H9 (cell line): ENCODE data around the gene ACSM3. TPM values are rescaled to one million over a fixed set of nuclear protein-coding genes. Genes with fewer than 3 reads are reported as not detected.

Experiments
- DNase-seq: peaks from one replicate; pipeline ENCODE4 v3.0.0-alpha.2; 2017
- H2AFZ ChIP-seq: one replicate; pipeline ENCODE4 v1.6.1; 2013; ENCODE audit warnings: mild to moderate bottlenecking, low read length, control low read depth, moderate library complexity
- H2AK5ac ChIP-seq: 2 replicates; pipeline ENCODE4 v1.6.1; 2013; ENCODE audit warnings: low read length, control low read depth, mixed read lengths; ENCODE audit not compliant: insufficient read length
- H2BK120ac ChIP-seq: one replicate; pipeline ENCODE4 v1.6.1; 2013; ENCODE audit warnings: low read depth, mild to moderate bottlenecking, low read length, control low read depth, inconsistent platforms; ENCODE audit not compliant: poor library complexity, severe bottlenecking
- H2BK12ac ChIP-seq: 2 replicates; pipeline ENCODE4 v1.6.1; 2013; ENCODE audit warnings: low read length, control low read depth, mixed read lengths, low read depth; ENCODE audit not compliant: insufficient read length
- H2BK15ac ChIP-seq: 2 replicates; pipeline ENCODE4 v1.6.1; 2013; ENCODE audit warnings: low read depth, low read length, control low read depth
- H2BK20ac ChIP-seq: one replicate; pipeline ENCODE4 v1.6.1; 2013; ENCODE audit warnings: low read depth, mild to moderate bottlenecking, low read length, control low read depth, inconsistent platforms; ENCODE audit not compliant: poor library complexity, severe bottlenecking
- H2BK5ac ChIP-seq: 2 replicates; pipeline ENCODE4 v1.6.1; 2013; ENCODE audit warnings: low read length, control low read depth, mixed read lengths; ENCODE audit not compliant: insufficient read length
- H3K14ac ChIP-seq: 2 replicates; pipeline ENCODE4 v1.6.1; 2013; ENCODE audit warnings: low read length, control low read depth; ENCODE audit not compliant: insufficient read depth
- H3K18ac ChIP-seq: 2 replicates; pipeline ENCODE4 v1.6.1; 2013; ENCODE audit warnings: low read depth, mild to moderate bottlenecking, mixed read lengths, low read length, control low read depth; ENCODE audit not compliant: insufficient read length
- H3K23ac ChIP-seq: 2 replicates; pipeline ENCODE4 v1.6.1; 2013; ENCODE audit warnings: low read length, control low read depth, mixed read lengths, low read depth; ENCODE audit not compliant: insufficient read length
- H3K23me2 ChIP-seq: 2 replicates; pipeline ENCODE4 v1.6.1; 2013; ENCODE audit warnings: low read depth, mild to moderate bottlenecking, mixed read lengths, low read length, control low read depth; ENCODE audit not compliant: insufficient read length, poor library complexity, severe bottlenecking
- H3K27ac ChIP-seq: 2 replicates; pipeline ENCODE4 v1.5.1; 2013; ENCODE audit warnings: low read length, control low read depth, mixed read lengths, low read depth; ENCODE audit not compliant: insufficient read length
- H3K27me3 ChIP-seq: 2 replicates; pipeline ENCODE4 v1.6.1; 2013; ENCODE audit warnings: low read length, control low read depth, inconsistent platforms; ENCODE audit not compliant: insufficient read depth
- H3K4ac ChIP-seq: 2 replicates; pipeline ENCODE4 v1.6.1; 2013; ENCODE audit warnings: low read depth, mild to moderate bottlenecking, control low read depth, inconsistent platforms, low read length, moderate library complexity
- H3K4me1 ChIP-seq: 2 replicates; pipeline ENCODE4 v1.6.1; 2013; ENCODE audit warnings: low read length, control low read depth, inconsistent platforms; ENCODE audit not compliant: insufficient read depth
- H3K4me2 ChIP-seq: 2 replicates; pipeline ENCODE4 v1.6.1; 2013; ENCODE audit warnings: low read length, control low read depth, mixed read lengths; ENCODE audit not compliant: insufficient read length, insufficient read depth
- H3K56ac ChIP-seq: 2 replicates; pipeline ENCODE4 v1.6.1; 2013; ENCODE audit warnings: low read depth, mild to moderate bottlenecking, mixed read lengths, low read length, control low read depth; ENCODE audit not compliant: insufficient read length
- H3K79me1 ChIP-seq: 2 replicates; pipeline ENCODE4 v1.6.1; 2013; ENCODE audit warnings: low read depth, mild to moderate bottlenecking, moderate library complexity, low read length, control low read depth, inconsistent platforms; ENCODE audit not compliant: insufficient read depth, poor library complexity, severe bottlenecking
- H3K79me2 ChIP-seq: 2 replicates; pipeline ENCODE4 v1.6.1; 2013; ENCODE audit warnings: low read length, control low read depth, inconsistent platforms; ENCODE audit not compliant: insufficient read depth
- H3K9ac ChIP-seq: 2 replicates; pipeline ENCODE4 v1.6.1; 2013; ENCODE audit warnings: low read length, control low read depth, mixed read lengths; ENCODE audit not compliant: insufficient read length; ENCODE audit errors: extremely low read depth
- H3K9me3 ChIP-seq: one replicate; pipeline ENCODE4 v1.6.1; 2013; ENCODE audit warnings: low read depth, low read length, inconsistent platforms; ENCODE audit not compliant: control insufficient read depth
- H3T11ph ChIP-seq: one replicate; pipeline ENCODE4 v1.6.1; 2013; ENCODE audit warnings: mild to moderate bottlenecking, low read length, control low read depth, inconsistent platforms
- H4K20me1 ChIP-seq: one replicate; pipeline ENCODE4 v1.6.1; 2013; ENCODE audit not compliant: control insufficient read depth, insufficient read length, insufficient read depth
- H4K5ac ChIP-seq: 2 replicates; pipeline ENCODE4 v1.6.1; 2013; ENCODE audit warnings: low read depth, mild to moderate bottlenecking, mixed read lengths, low read length, control low read depth; ENCODE audit not compliant: insufficient read length
- H4K8ac ChIP-seq: replicated peaks from 2 replicates; pipeline ENCODE4 v1.6.1; 2013; ENCODE audit warnings: low read length, control low read depth, mixed read lengths, low read depth; ENCODE audit not compliant: insufficient read length
- H4K91ac ChIP-seq: 2 replicates; pipeline ENCODE4 v1.6.1; 2013; ENCODE audit warnings: low read depth, mild to moderate bottlenecking, moderate library complexity, mixed read lengths, low read length, control low read depth; ENCODE audit not compliant: insufficient read length
- H3K27ac Mint-ChIP-seq, 3 experiments: 2 replicates in 2 of 3; 3 replicates in 1 of 3; pipeline ENCODE4 v1.8.0; 2020 to 2021; ENCODE audit warnings: mixed read lengths in 3 of 3, mild to moderate bottlenecking in 1 of 3, moderate library complexity in 1 of 3
- H3K27me3 Mint-ChIP-seq: 2 replicates; pipeline ENCODE4 v1.8.0; 2021; ENCODE audit warnings: low read depth, mild to moderate bottlenecking, moderate library complexity, mixed read lengths
- H3K36me3 Mint-ChIP-seq, 3 experiments: 2 replicates in 2 of 3; 3 replicates in 1 of 3; pipeline ENCODE4 v1.8.0; 2020 to 2021; ENCODE audit warnings: low read depth in 3 of 3, mixed read lengths in 3 of 3; ENCODE audit not compliant: insufficient read depth in 1 of 3
- H3K4me1 Mint-ChIP-seq, 2 experiments: 2 replicates each; pipeline ENCODE4 v1.8.0; 2020; ENCODE audit warnings: mixed read lengths in 2 of 2
- H3K4me3 Mint-ChIP-seq, 2 experiments: 2 replicates in 1 of 2; 3 replicates in 1 of 2; pipeline ENCODE4 v1.8.0; 2020 to 2021; ENCODE audit warnings: mild to moderate bottlenecking in 2 of 2, mixed read lengths in 2 of 2, moderate library complexity in 1 of 2
- H3K9me3 Mint-ChIP-seq, 2 experiments: 2 replicates in 1 of 2; 3 replicates in 1 of 2; pipeline ENCODE4 v1.8.0; 2020; ENCODE audit warnings: mild to moderate bottlenecking in 2 of 2, mixed read lengths in 2 of 2, moderate library complexity in 1 of 2
- CTCF ChIP-seq: fragments of 200-600 bp; sonication (generic); conservative IDR thresholded peaks from 3 replicates; pipeline ENCODE4 v1.8.0; 2021; ENCODE audit warnings: antibody characterized with exemption, mild to moderate bottlenecking
- WGBS: extraction: QIAGEN DNeasy Blood & Tissue Kit; methylation state at CpG from one replicate; pipeline ENCODE4 v1.1.7; 2013; ENCODE audit warnings: missing lambda C conversion rate, low lambda C conversion rate, mixed read lengths; ENCODE audit not compliant: insufficient read length; ENCODE audit errors: extremely low coverage; 5-methylcytosine and 5-hydroxymethylcytosine counted together
- total RNA-seq: library from RNA; stranded (reverse); gene quantifications from 2 replicates; pipeline ENCODE4 v1.2.1, GENCODE V29; 2021

Gene ACSM3
- total RNA-seq, 1 experiment from 2014 or later: 3.1 TPM

DNA sequence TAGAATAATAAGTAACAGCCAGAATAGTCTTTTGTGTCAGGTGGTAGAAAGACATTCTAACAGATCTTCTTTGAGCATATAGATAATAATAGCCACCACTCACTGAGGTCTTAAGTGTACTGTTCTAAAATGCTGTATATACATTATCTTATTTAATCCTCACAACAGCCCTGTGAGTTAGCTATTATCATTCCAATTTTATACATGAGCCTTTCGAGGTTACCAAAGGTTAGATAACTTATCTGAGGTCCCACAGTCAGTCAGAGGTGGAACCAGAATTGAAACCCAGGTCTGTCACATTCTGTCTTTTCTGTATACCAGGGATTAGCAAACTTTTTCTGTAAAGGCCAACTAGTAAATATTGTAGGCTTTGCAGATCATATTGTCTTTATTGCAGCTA lies 65.7 kb downstream of the ACSM3 start:
- H2BK5ac ChIP-seq: no peak overlapping the region
- no peaks in the 10 kb centered on the region for H3K9me3 ChIP-seq
- no peak overlapping the region for H4K8ac ChIP-seq
- no peak overlapping the region for H2BK15ac ChIP-seq
- no peak overlapping the region for H3K4me3 Mint-ChIP-seq
- no peaks in the 10 kb centered on the region for H3K9me3 Mint-ChIP-seq
- H3K4me2 ChIP-seq: no peak overlapping the region
- no peak for TF ChIP-seq CTCF
- H3K56ac ChIP-seq: no peak overlapping the region
- H4K5ac ChIP-seq: no peak overlapping the region
- no peak overlapping the region for H4K91ac ChIP-seq
- no peak overlapping the region for H3K23ac ChIP-seq
- no peak overlapping the region for H2BK120ac ChIP-seq
- no peak overlapping the region for H2AK5ac ChIP-seq
- H3K27me3 ChIP-seq: no peaks in the 10 kb centered on the region
- no peak overlapping the region for H2BK12ac ChIP-seq
- no peak overlapping the region for H3T11ph ChIP-seq
- H3K4me1 Mint-ChIP-seq: no peaks in the 10 kb centered on the region
- H3K27ac ChIP-seq: no peak overlapping the region
- no CpG with 5 or more reads among the region's 1 CpG for WGBS
- no peak overlapping the region for H3K4ac ChIP-seq
- H3K36me3 Mint-ChIP-seq: peaks cover 4 to 29% (median 28%) of the 10 kb centered on the region in 3 experiments; a peak in 6 of 7 replicates
- H3K79me2 ChIP-seq: no peaks in the 10 kb centered on the region
- no peak for DNase-seq
- H3K9ac ChIP-seq: no peak overlapping the region
- H3K14ac ChIP-seq: no peak overlapping the region
- H2AFZ ChIP-seq: no peak overlapping the region
- no peaks in the 10 kb centered on the region for H4K20me1 ChIP-seq
- no peaks in the 10 kb centered on the region for H3K23me2 ChIP-seq
- no peak overlapping the region for H2BK20ac ChIP-seq
- H3K27ac Mint-ChIP-seq: no peak overlapping the region
- H3K18ac ChIP-seq: no peak overlapping the region
- H3K4me1 ChIP-seq: no peaks in the 10 kb centered on the region
- H3K79me1 ChIP-seq: no peaks in the 10 kb centered on the region
- H3K27me3 Mint-ChIP-seq: no peaks in the 10 kb centered on the region
